Urothelium cell line (cell line): ENCODE measurements around the gene TSSK3.
"Not testable (repeated sequence)": the region's sequence is repeated elsewhere in the genome, so short reads cannot be mapped to it uniquely, and the experiment has no call there.

Experiments
- DNase-seq: peaks from one replicate; pipeline ENCODE4 v3.0.0; 2011; ENCODE audit warnings: low spot score, mixed read lengths
- FAIRE-seq: peaks from 2 replicates; lab custom pipeline; 2011; peaks lifted over from hg19 to GRCh38; lab: Jason Lieb, UNC

TSSK3 gene

DNA sequence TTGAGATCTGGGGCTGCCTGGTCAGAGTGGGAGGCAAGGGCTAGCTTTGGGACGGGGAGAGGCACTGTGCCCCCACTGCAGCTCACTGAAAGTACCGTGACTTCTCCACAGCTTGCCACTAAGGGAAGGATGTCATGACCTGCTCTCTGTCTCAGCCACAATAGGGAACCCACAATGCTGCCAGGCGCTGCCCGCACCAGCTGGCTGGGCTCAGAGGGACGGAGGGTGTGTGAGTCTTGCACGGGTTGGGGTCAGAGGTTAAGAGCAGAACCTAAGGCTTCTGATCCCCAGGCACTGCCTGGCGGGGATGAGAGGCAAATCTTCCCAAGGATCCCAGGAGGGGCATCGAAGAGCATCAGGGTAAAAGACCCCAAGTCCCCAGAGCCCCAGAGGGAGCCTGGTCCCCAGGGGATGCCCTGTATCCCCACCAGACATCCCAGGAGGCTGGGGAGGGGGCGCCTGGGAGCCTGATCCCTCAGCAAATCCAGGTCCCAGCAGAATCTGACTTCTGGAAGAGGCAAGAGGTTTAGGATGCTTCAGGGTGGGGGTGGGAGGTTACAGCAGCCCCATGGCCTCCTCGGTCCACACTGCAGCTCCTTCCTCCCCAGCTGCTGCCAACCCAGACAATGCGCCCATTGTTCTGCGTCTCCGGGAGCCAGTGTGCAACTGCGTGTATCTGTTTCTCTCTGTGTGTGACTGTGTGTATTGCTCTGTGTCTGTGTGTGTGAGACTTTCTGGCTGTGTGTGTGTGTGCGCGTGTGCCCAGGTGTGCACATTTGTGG is 24.3 kb upstream of the TSSK3 start:
- FAIRE-seq (peak; percentile 97), DNase-seq (peak; percentile 87)

- DNase-seq (no peak), FAIRE-seq (no peak)
Measured at GRCh38 chr1:32338637-32339145, 23.6 kb upstream of the TSSK3 start.

DNA sequence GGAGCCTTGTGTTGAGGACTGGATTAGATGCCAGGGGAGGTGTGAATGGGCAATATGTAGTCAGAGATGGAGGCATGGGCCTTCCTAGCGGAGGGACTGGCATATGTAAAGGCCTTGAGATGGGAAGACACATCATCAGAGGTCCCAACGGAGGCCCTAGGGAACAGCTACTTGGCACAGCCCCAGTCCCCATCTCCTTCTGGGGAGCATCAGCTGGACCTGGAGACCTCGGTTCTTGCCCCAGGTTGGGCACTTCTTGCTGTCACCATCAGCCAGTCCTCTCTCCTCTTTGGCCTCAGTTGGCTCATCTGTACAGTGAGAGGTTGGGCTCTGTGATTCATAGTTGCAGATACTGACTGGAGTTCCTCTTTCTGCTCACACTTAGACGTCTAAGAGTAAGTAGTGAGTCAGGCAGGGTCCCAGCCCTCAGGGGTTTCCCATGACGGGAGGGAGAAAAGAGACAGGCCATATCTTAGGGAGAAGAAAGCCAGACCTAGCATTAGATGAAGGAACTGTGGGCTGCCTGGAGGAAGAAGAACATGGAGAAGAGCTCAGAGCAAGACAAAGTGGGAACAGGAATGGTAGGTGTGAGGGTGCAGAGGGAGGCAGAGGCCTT is 22.9 kb upstream of the TSSK3 start:
- FAIRE-seq (no peak), DNase-seq (no peak)

GRCh38 chr1:32341186-32341757 is 21.1 kb upstream of the TSSK3 start:
- DNase-seq = no peak
- no peak for FAIRE-seq

DNA sequence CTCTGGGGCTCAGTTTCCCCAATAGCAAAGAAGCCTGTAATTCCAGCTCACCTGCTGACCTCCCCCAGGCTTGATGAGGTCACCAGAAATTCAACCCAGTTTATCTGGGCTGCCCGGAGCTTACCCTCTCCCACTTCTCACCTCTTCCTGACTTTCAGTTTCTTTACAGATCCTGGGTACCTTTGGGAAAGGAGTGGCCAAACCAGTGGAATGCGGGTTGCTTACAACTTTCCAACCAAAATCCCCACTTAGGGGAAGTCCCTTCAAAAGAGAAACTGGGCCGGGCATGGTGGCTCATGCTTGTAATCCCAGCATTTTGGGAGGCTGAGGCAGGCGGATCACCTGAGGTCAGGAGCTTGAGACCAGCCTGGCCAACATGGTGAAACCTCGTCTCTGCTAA is 20.4 kb upstream of the TSSK3 start:
- DNase-seq (no peak), FAIRE-seq (no peak)

- FAIRE-seq = no peak
- no peak for DNase-seq
Measured at GRCh38 chr1:32342704-32343103, 19.6 kb upstream of the TSSK3 start.

DNA sequence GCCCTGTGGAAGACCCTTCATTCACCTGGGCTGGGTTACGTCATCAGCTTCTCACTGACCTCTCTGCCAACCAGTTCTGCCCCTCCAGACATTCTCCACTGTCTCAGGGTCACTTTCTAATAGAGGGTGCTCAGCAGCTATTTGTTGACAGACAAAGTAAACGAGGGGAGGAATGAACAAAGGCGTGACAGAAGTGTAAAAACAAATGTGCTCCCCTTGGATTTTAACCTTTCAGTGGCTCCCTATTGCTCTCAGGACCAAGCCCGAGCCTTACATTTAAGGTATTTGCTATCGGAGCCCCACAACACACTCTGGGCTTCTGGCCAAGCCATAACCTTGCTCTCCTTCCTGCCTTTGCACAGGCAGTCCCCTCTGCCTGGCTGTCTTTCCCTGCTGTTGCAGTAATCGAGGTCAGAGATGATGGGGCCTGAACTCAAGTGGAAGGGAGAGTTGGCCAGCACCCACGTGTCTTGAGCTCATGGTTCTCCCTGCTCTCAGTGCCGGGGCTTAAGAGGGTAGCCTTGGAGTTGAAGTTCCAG is 17.0 kb upstream of the TSSK3 start:
- DNase-seq = no peak
- FAIRE-seq = no peak

GRCh38 chr1:32346532-32347157 is 15.7 kb upstream of the TSSK3 start:
- DNase-seq = no peak

DNA sequence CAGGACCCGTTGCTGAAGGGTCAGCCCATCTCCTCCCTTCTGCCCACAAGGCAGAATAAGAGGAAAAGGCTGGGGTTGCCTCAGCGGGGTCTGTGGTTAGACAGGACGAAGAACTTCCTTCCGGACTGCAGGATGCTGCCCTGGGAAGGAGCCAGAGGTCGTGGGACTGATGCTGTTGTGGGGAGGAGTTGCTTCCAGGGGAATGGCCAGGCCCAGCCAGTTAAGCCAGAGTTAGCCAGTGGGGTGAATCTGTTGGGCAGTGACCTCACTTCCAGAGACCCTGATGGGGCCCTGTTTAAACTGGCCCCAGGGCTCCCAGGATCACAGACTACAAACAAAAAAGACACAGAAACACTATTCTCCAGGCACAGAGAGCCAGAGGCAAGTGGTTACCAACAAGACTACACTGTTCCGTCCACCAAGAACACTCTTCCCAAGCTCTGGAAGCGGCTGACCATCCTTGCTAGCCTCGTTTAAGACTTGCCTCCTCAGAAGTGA is 13.1 kb upstream of the TSSK3 start:
- DNase-seq = no peak

More at GRCh38 chr1:32346532-32347157, 15.7 kb upstream of the TSSK3 start:
- FAIRE-seq = no peak

GRCh38 chr1:32350785-32351398 is 11.4 kb upstream of the TSSK3 start:
- no peak for FAIRE-seq
- DNase-seq = peak; percentile 85

More for the DNA sequence above, 13.1 kb upstream of the TSSK3 start:
- FAIRE-seq = no peak

GRCh38 chr1:32351399-32352238 is 10.7 kb upstream of the TSSK3 start:
- DNase-seq (peak; percentile 99), FAIRE-seq (peak; percentile 75)

GRCh38 chr1:32352239-32352745 is 10.0 kb upstream of the TSSK3 start:
- no peak for FAIRE-seq

GRCh38 chr1:32352831-32353383 is 9.4 kb upstream of the TSSK3 start:
- no peak for DNase-seq
- no peak for FAIRE-seq

More at GRCh38 chr1:32352239-32352745, 10.0 kb upstream of the TSSK3 start:
- DNase-seq = no peak

DNA sequence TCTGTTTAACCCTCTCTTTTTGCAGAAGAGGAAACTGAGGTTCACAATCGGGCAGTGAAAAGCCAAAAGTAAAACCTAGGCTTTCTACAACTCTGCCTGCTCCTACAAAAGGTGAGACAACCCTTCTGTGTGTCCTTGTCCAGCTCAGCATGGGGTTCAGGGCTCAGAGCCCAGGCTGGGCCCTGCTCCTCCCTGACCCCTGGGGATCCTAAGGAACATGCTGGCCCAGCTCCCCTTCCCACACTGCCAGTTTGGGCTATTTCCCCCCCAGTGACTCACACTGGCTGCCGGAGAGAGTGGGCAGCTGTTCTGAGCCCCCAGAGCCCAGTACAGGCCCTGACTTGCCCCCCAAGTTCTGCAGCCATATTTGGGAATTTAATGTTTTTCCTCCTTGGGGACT is 8.9 kb upstream of the TSSK3 start:
- no peak for FAIRE-seq
- no peak for DNase-seq

DNA sequence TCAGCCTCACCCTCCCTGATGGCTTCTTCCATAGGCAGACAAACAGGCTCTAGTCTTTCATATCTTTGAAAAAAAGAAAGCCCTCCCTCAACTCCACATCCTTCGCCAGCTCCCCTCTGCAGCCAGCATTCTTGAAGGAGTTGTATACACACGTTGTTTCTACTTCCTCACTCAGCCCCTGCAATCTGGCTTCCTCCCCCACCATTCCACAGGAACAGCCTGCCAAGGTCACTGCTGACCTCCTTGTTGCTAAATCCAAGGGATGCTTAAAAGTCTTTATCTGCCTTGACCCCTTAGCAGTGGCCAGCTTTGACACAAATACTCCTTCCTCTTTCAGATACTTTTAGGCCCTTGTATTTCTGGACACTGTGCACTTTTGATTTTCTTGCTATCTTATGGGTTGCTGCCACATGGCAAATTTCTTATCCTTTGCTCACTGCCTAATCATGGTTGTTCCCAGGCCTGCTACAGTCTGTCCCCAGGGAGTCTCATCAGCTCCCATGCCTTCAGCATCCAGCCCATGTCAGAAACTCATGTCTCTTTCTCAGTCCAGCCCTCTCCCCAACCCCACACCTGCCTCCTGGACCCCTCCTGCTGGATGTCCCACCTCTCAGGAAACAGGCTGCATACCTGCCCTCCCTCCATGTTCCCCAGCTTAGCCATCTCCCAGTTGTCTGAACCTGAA is 8.3 kb upstream of the TSSK3 start:
- no peak for DNase-seq
- FAIRE-seq = no peak

GRCh38 chr1:32355778-32356177 is 6.6 kb upstream of the TSSK3 start:
- FAIRE-seq = not testable (repeated sequence)

GRCh38 chr1:32356478-32356877 is 5.9 kb upstream of the TSSK3 start:
- DNase-seq = no peak
- FAIRE-seq = no peak

More at GRCh38 chr1:32355778-32356177, 6.6 kb upstream of the TSSK3 start:
- DNase-seq = not testable (repeated sequence)

- FAIRE-seq (no peak), DNase-seq (no peak)
Measured at GRCh38 chr1:32357614-32358013, 4.7 kb upstream of the TSSK3 start.
